DMS153 (cell line): Measurements from ENCODE around the gene STX7.

ENCODE experiments used
- DNase-seq: peaks from one replicate; lab custom pipeline; 2025; lab: John Stamatoyannopoulos, UW

STX7 gene

GRCh38 chr6:132412656-132413498, 100.0 kb downstream of the STX7 start:
- DNase-seq = no peak

DNA sequence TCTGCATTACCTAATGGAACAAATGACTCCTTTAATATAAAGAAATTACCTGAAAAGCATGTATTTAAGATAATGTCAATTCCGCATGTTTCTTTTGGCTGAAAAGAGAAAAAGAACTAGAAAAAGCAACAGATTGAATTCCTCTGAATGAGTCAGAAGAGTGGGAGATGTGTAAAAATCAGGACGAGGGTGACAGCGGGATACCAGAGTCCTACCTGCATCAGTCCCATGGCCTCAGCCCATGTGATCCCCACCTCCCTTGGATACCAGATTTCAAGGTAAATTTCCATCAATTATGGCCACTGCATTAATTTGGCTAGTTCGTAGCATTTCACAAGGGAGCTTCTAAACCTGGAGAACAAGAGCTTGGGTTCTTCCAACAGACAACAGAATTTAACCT, 101.6 kb downstream of the STX7 start:
- DNase-seq = no peak

DNA sequence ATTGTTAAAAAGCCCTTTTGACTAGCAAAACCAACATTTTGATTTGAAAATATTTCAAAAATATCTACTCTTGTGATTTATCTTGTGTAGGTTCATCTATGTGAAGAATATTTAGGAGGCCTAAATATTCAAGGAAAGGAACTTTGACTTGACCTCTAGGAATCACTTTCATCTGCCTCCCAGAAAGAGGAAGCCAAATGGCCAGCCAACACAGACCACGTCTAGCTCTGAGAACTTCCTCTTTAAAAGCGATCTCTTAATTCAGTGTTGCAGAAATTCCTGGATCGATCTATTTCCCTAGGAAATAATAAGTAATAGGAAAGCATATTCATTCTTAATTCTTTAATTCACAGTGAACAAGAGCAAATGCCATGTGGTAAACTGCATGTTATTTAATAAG, 102.1 kb downstream of the STX7 start:
- DNase-seq = no peak

DNA sequence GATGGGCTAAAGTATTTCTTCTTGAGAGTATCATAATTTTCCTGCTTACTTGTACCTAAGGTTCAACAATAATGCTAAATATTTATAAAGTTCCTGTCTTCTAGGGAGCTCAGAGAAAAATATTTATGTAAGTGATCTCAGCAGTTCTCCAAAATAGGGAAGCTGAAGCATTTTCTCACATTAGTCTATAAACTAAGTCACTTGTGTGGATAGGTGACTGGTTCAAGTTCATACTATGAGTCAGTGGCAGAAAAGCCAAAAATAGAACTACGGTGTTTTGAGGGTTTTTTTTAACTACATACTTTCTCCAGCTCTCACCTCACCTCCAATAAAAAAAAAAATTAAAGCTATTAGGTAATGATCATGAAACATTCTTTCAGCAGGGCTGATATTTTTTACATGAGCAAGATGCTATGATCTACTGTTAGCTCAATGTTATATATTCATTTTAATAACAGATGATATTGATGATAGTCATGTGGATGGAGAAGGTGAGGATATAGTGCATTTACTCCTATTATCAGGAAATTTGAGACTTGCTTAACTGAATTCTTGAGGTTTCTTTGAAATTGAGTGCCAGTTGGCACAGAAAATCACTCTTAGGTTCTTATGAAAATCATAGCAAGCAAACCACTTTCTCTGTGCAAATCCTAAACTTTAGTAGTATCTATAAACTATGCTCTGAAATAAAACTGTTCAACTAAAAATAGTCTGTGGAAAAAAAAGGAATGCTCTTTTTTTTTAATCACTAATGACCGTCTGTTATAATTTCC, 107.6 kb downstream of the STX7 start:
- DNase-seq = no peak

- DNase-seq = no peak
Measured at GRCh38 chr6:132404736-132405135, 108.2 kb downstream of the STX7 start.

GRCh38 chr6:132404330-132404729, 108.6 kb downstream of the STX7 start:
- no peak for DNase-seq

DNA sequence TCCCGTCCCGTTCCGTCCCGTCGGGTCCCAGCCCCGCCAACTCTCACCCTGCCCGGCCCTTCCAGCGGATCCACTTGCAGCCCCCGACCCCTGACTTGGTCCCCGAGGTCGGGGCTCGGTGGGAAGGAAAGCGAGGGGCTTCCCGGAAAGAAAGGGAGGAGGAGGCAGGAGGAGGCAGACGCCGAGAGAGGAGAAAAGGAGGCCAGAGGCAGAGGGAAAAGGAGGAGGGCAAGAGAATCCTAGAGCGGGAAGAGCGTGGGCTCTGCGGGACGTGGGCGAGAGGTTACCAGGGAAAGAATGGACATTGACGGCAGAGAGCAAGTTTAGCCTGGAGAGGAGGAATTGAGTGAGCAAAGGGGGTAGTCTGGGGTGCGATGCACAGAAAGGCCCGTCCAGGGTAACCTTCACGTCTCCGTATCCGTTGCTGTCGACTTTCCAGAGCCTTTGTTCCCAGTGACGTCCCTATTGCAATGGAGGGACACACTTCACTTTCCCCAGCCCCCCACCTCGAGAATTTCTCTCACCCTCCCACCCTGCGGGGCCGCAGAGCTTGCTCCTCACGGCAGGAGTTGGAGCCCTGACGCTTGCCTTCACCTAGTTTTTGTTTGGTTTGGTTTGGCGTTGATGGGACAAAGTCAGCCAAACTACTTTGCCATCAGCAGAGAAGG, 111.2 kb downstream of the STX7 start:
- DNase-seq = no peak

DNA sequence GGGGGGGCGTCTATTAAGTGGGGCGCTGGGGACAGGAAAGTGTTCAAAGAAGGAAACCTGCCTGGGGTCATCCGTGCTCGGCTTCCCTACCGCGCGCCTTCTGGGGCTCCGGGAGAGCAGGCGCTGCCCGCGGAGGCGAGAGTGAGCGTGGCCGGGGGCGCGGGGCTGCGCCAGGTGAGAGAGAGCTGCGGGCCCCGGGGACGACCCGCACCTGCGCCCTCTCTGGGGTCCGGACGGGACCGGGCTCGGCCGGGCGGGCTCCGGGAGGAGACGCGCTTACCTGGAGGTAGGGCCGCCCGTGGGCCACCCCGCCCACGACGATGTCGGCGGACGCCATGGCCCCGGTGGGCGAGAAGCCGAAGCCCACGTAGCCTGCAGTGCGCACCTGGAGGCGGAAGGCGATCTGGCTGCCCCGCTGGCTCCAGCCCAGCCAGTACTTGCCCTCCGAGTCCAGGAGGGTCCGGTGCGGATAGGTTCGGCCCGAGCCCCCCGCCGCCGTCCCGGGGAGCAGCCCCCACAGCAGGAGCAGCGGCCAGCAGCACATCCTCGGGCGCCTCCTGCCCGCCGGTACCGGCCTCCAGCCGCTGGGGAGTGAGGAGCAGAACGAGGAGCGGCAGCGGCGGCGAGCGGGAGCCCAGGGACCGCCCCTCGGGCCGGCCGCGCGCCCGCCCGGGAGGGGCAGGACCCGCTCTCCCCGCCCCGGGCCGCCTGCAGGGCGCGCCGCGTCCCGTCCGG, 111.9 kb downstream of the STX7 start, which contains the start of gene MOXD1:
Gene MOXD1 (minus strand): TSS at position 593 of the 735 bp plus-strand sequence. CDS start 49 bp downstream, at position 544.
- DNase-seq = no peak

GRCh38 chr6:132400555-132400882, 112.4 kb downstream of the STX7 start:
- no peak for DNase-seq

DNA sequence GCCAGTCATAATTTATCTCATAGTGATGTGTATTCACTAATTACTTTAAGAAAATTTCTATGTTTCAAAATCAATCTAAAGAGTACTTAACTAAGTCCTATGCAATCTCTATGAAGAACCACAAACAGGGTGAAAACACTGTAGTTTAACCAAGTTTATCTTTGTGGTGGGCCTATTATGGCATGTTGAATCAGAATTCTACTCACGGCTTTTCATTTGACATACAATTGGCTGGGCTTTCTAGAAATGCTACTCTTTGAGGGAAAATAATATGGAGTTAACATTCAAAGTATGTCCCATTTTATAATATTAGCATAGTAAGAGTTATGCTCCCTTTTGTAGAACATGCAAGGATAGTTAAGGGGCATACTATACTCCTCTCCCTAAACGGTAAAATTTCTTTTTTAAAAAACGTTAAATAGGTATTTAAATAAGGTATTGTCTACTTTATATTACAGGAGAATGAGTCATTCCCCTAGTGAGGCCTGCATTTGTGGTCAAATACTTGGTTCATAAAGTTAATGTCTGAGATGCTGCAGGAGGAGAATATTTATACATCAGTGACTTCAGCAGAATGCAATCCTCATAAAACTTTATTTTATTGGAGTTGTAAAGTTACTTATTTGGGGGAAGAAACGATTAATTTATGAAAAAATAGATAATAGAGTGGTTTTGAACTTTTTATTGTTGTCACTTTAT, 113.4 kb downstream of the STX7 start:
- DNase-seq = no peak
